HEK293T (cell line): Measurements from ENCODE around the gene PAAF1.

Experiments used
- ARNT ChIP-seq: fragments of 450-650 bp; IDR thresholded peaks from 2 replicates; pipeline ENCODE4 v1.6.1; 2017; ENCODE audit warnings: mild to moderate bottlenecking
- ELF4 ChIP-seq: fragments of 450-650 bp; IDR thresholded peaks from 2 replicates; pipeline ENCODE4 v1.6.1; 2017; ENCODE audit warnings: antibody characterized with exemption
- FOXM1 ChIP-seq: fragments of 450-650 bp; IDR thresholded peaks from 2 replicates; pipeline ENCODE4 v1.6.1; 2017; ENCODE audit warnings: mild to moderate bottlenecking, borderline replicate concordance
- PKNOX1 ChIP-seq: fragments of 450-650 bp; IDR thresholded peaks from 2 replicates; pipeline ENCODE4 v1.6.1; 2016

- TF ChIP-seq FOXM1 = no peak
- no peak for TF ChIP-seq ELF4
- TF ChIP-seq PKNOX1 = no peak
- no peak for TF ChIP-seq ARNT
These were observed 99.8 kb downstream of the PAAF1 start for GRCh38 chr11:73976451-73977151.
